CD4-positive, alpha-beta T cell treated with Interleukin-4 for 1 hour (primary cell): Measurements from ENCODE around the gene SIX1.

Experiments used
- DNase-seq, 2 donors: peaks; one replicate each; pipeline ENCODE4 v3.0.0-alpha.2; 2020 to 2022

SIX1 gene

GRCh38 chr14:60641742-60642269, 7.5 kb downstream of the SIX1 start:
- no peak for DNase-seq

DNA sequence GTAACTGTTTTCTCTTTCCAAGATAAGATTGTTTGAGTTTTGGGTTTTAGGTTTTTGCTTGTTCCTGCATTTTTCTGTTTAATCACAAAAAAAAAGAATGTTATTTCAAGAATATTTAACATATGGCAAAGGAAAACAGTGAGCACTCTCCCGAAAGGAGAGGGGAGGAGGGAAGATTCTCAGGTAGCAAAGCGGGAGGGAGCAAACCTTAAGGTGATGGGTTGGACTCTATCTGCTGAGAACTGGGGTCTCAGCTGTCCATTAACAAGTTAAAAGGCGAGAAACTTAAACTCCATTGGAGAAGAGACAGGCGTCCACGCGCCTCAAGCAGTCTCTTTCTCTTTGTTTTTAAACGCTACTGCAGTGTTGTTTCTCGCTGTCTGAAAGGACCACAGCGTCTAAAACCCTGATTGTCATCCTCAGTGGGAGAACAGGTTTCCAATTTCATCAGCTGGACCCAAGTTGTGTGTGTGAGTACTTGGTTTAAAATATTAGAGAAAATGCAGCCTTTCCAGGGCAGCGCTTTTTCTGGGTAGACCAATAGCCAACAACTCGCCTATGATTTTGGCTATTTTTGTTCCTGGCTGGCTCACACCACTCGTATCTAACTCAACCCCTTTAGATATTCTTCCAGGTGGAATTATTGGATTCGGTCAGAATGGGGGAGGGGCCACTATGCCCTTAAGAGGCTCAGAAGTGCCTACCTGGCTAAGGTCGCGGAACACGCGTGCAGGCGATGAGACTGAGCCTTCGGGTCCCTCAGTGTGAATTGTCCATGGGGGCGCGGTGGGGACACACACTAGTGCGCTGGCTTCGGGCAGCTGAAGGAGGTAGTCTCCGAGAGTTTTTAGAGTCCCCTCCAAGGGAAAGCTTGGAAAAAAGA, 8.2 kb downstream of the SIX1 start:
- no peak for DNase-seq

DNA sequence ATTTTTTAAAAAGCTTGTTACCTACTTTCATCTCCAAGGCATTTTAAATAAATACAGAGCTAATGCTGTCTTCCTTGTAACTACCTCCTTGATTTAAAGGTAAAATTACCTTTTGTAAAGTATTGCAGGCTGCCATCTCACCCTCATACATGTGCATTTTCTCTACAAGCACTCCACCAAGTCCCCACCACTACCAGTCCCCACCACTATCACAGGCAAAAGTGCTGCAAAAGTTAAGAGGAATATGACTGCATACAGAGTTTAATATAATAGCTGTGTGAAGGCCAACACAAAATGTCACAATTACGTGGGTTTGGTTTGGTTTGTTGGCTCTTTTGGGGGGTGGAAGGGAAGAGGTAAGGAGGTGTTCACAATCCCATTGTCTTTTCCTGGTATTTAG, 9.6 kb downstream of the SIX1 start:
- no peak for DNase-seq

GRCh38 chr14:60637479-60638315, 11.6 kb downstream of the SIX1 start:
- no peak for DNase-seq

DNA sequence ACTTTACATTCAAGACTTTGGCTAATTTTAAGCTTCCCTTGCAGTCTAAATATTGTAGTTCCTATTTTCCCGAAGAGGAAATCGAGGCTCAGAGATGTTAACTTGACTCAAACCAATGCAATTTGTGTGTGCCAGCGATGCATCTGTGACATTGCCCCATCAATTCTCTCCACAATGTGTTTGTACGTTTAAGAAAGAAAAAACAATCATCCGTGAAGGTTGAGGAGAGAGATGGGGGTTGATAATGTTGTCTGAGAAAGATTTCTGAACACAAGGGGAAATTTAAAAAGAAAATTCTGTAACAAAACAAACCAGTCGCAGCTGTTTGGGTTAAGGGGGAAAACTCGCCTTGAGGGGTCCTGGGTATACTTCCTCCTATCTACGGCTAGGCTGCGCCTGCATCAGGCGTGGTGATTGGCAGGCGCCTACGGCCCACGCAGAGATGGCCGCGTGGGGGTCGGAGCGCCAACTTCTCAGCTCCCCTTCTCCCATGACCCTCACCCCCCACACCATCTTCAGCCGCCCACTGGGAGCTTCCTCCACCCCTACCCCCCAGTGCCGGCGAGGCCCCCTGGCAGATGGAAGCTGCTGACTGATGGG, 12.3 kb downstream of the SIX1 start:
- DNase-seq: no peak

DNA sequence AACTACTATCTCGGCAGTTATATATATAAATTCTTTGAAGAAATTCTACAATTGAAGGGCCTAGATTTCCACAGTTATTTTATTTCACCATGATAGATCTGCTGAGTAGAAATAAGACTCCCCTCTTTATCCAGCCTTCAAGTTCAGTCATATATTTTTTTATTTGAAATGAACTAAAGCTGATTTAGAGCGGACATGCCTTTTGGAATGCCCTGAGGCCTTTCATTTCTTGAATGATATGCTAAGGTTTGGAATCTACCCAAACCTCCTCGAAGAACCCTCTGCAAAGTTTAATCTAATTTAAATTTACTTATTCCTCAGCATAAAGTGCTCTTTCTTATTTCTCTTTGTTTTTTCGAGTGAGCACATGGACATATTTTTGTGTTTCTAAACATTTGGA, 15.1 kb downstream of the SIX1 start:
- DNase-seq: no peak

- no peak for DNase-seq
Observed at GRCh38 chr14:60632777-60633176, 16.5 kb downstream of the SIX1 start.

- DNase-seq: no peak
Observed at GRCh38 chr14:60632257-60632656, 17.0 kb downstream of the SIX1 start.

- no peak for DNase-seq
Observed at GRCh38 chr14:60631842-60632241, 17.4 kb downstream of the SIX1 start.

DNA sequence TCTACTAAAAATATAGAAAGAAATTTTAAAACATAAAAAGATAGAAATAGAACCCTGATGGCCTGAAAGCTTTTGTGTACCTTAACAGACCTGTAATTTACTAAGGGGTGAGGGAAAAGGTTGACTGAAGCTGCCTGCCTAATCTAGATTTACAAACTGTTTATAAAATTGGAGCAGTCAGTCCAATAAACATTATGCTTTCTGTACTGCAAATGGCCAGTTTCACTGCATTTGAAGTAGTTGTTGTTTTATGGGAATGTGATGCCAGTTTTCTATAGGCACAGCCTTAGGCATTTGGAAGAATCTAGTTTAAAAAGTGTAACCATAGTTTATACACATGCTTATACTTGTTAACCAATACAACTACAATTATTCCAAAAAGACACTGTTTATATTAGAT, 19.1 kb downstream of the SIX1 start:
- DNase-seq: no peak

DNA sequence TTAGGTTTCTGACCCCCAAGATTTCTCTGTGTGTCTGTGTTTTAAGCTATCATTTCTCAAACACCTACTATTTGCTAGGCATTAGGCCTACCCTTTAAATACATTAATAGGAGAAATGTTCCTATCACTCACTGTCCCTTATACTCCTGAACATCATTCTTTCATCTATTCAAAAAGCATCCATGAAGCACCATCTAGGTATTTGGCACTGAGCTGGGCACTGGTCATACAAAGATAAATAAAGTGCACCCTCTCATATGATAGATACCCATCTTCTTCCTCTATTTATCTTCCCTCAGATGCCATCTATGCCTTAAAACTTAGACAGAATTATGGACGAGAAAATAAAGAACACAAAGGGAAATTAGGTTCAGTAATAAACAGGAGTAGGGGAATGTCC, 20.4 kb downstream of the SIX1 start:
- DNase-seq: no peak

GRCh38 chr14:60622917-60623257, 26.4 kb downstream of the SIX1 start:
- DNase-seq: no peak

- no peak for DNase-seq
Observed at GRCh38 chr14:60622210-60622916, 26.9 kb downstream of the SIX1 start.

GRCh38 chr14:60621386-60621785, 27.9 kb downstream of the SIX1 start:
- no peak for DNase-seq

DNA sequence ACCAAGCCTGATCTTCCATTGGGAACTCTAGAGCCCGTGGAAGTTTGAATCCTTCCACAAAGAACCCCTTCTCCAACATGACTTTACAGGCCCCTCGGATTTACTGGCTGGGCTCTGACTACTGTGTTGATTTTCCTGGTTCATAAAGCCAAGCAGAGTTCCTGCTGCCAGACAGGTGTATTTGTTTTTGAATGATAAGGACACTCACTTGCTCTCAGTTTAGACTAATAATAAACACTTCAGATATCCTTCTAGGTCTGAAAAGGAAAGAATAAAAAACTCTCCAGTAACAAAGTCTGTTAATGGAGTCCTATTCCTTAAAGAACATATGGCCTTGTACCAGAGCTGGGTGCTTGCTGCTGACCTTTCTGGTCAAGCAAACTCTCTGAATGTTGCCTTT, 31.0 kb downstream of the SIX1 start:
- DNase-seq: no peak

DNA sequence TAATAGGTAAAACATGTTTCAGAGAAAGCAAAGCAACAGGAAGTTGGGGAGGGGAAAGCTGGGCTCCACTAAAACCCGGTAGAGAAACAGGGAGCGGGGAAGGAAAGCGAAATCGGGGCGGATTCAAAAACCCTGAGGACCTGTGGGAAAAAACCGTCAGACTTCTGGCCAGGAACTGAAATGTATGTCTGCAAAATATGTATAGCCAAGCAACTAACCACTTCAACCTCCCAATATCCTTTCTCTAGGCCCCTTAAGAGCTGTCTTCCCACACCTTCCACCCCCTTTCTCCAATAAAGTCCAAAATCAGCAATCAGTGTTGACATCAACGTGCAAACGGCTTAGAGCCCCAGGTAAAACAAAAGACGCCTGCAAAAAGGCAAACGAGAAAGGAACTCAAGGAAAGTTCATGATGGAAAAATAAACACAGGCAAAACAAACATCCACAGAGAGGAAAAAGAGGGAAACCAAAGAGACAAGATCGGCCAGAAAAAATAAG, 32.8 kb downstream of the SIX1 start:
- no peak for DNase-seq

- no peak for DNase-seq
Observed at GRCh38 chr14:60602291-60602690, 47.0 kb downstream of the SIX1 start.

- no peak for DNase-seq
Observed at GRCh38 chr14:60599727-60600126, 49.5 kb downstream of the SIX1 start.

DNA sequence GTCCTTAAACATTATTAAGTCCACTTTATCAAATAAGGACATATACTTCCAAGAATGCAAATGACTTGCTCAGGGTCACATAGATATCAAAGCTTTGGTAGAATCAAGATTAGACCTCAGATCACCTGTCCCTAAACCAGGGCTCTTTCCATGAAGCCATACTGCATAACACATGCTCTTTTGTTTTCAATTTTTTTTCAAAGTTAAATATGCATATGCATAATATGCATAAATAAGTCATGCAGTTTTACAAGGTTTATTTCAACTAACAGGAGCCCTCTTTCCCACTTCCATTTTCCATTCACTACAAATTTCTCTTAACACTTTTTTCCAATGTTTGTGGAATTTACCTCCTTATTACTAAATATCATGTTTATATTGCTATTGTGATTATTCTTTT, 53.1 kb downstream of the SIX1 start:
- DNase-seq: no peak

DNA sequence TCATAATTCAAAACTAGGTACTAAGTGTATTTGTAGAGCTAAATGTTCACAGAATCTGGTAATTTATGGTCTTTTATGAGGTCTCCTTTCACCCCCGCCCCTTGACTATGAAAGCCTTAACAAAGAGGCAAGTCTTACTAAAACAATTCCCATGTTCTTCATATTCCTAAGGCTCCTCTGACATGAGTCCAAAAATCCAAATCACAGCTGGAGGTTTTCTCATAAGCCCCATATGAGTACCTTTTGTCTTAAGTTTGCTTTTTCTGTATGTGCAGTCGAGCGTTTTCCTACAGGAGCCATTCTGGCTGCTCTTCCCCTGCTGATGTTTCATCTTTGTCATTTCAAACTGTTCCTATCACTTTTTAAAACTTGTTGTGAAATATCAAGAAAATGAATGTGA, 55.2 kb downstream of the SIX1 start:
- no peak for DNase-seq
